ENCODE results near the gene NFYB.

NFYB gene

DNA sequence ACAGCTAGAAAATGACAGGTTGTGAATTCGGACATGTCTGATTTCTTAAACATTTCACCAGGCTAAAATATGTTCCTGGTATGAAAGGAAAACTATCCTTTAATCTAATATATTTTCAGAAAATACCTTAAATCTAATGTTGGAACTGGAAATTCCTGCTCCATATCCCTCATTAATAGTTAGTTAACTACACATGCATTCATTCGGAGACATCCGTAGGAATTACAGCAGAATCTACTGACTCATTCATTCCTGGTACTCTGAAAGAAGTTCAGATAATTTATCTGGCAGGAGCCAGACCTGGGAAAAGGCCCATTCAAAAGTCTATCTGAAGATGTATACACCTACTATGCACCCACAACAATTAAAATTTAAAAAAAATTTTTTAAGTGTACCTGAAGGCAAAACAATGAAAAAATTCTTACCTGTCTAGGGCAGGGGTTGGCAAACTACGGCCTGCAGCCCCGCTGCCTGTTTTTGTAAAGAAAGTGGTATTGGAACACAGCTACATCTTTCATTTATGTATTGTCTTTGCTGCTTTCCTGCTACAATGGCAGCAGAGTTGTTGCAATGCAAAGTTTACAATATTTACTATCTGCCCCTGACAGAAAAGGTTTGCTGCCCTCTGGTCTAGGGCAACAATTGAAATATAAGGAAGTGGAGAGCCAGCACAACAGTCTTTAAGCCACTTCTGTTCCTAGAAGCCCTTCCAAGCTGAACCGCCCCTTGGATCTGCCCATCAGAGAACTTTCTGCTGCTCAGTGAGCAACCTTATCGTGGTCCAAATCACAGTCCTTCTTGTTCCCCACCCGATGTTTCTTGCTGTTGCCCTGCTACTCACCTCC lies 17.9 kb upstream of the NFYB start:
- Histone ChIP-seq H3K36me3 (ENCODE audit: control insufficient read depth in 2 of 2, insufficient read depth in 2 of 2, low read length in 2 of 2) (no peaks in the 10 kb centered on the region), H3K9ac (ENCODE audit: low read length in 2 of 2) (no peak overlapping the region), H3K27ac (ENCODE audit: low read length) (no peak overlapping the region), H3K27me3 (ENCODE audit: control insufficient read depth in 1 of 2, insufficient read depth in 2 of 2, low read length in 2 of 2) (no peaks in the 10 kb centered on the region), H3K9me3 (ENCODE audit: control insufficient read depth in 2 of 2, low read length in 2 of 2) (no peaks in the 10 kb centered on the region), H3K4me1 (ENCODE audit: control insufficient read depth, insufficient read depth, low read length) (no peaks in the 10 kb centered on the region), H3K4me3 (ENCODE audit: low read length in 2 of 2) (no peak overlapping the region)

DNA sequence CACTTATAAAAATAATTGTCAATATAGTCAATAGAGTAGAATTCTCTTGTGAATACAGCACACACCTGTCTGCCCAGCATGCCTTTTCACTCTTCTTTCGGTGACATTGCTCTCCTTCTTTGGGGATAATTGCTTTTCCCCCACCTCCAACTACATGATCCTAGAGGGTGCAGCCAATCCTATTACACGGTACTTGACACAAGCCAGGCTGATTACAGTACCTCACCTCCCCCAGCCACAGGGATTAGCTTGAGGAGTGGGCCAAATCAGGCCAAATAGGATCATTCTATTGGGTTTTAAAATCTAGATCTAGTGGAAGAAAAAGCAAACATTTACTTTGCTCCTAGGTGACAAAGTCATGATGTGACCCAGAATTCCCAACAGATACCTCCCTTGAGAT lies 16.8 kb upstream of the NFYB start:
- no peak overlapping the region for H3K4me3 ChIP-seq (ENCODE audit: low read length in 2 of 2)
- no peak overlapping the region for H3K27ac ChIP-seq (ENCODE audit: low read length)
- no peaks in the 10 kb centered on the region for H3K27me3 ChIP-seq (ENCODE audit: control insufficient read depth in 1 of 2, insufficient read depth in 2 of 2, low read length in 2 of 2)
- H3K4me1 ChIP-seq (ENCODE audit: control insufficient read depth, insufficient read depth, low read length): no peaks in the 10 kb centered on the region
- H3K9me3 ChIP-seq (ENCODE audit: control insufficient read depth in 2 of 2, low read length in 2 of 2): no peaks in the 10 kb centered on the region
- no peak overlapping the region for H3K9ac ChIP-seq (ENCODE audit: low read length in 2 of 2)
- no peaks in the 10 kb centered on the region for H3K36me3 ChIP-seq (ENCODE audit: control insufficient read depth in 2 of 2, insufficient read depth in 2 of 2, low read length in 2 of 2)

DNA sequence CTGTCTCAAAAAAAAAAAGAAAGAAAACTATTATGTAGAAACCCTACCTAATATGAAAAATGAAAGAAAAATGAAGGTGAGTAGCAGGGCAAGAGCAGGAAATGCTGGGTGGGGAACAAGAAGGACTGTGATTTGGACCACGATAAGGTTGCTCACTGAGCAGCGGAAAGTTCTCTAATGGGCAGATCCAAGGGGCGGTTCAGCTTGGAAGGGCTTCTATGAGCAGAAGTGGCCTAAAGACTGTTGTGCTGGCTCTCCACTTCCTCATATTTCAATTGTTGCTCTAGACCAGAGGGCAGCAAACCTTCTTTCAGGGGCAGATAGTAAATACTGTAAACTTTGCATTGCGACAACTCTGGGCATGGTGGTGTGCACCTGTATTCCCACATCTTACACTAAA lies 16.3 kb upstream of the NFYB start:
- Histone ChIP-seq H3K9me3 (ENCODE audit: control insufficient read depth in 2 of 2, low read length in 2 of 2) (no peaks in the 10 kb centered on the region), H3K27me3 (ENCODE audit: control insufficient read depth in 1 of 2, insufficient read depth in 2 of 2, low read length in 2 of 2) (no peaks in the 10 kb centered on the region), H3K9ac (ENCODE audit: low read length in 2 of 2) (no peak overlapping the region), H3K4me1 (ENCODE audit: control insufficient read depth, insufficient read depth, low read length) (no peaks in the 10 kb centered on the region), H3K4me3 (ENCODE audit: low read length in 2 of 2) (no peak overlapping the region), H3K36me3 (ENCODE audit: control insufficient read depth in 2 of 2, insufficient read depth in 2 of 2, low read length in 2 of 2) (no peaks in the 10 kb centered on the region), H3K27ac (ENCODE audit: low read length) (no peak overlapping the region)

DNA sequence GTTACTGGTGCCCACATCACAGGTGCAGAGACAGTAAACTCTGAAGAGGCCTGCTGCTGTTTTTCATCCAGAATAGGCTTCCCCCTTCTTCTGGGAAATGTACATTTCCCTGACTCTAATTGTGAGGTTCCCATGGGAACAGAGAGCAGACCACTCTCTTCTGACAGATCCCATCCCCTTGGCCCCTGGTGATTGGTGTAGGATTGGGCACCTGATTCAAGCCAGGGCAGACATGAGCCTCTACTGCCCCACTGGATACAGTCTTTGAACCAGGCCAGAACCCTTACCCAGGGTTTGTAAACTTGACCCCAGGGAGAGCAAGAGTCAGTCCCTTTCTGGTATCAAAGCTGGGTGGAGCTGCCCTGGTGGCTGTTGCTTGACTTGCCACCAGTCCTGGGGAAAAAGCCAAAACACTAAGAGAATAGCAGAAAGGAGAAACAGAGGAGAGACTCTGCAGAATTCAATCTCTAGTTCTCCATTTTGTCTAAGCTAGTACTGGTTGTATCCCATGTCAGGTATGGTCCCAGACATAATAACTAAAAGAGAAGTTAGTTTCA lies 14.8 kb upstream of the NFYB start:
- Histone ChIP-seq H3K9ac (ENCODE audit: low read length in 2 of 2) (no peak overlapping the region), H3K27me3 (ENCODE audit: control insufficient read depth in 1 of 2, insufficient read depth in 2 of 2, low read length in 2 of 2) (no peaks in the 10 kb centered on the region), H3K4me3 (ENCODE audit: low read length in 2 of 2) (no peak overlapping the region), H3K27ac (ENCODE audit: low read length) (no peak overlapping the region), H3K9me3 (ENCODE audit: control insufficient read depth in 2 of 2, low read length in 2 of 2) (no peaks in the 10 kb centered on the region), H3K4me1 (ENCODE audit: control insufficient read depth, insufficient read depth, low read length) (no peaks in the 10 kb centered on the region), H3K36me3 (ENCODE audit: control insufficient read depth in 2 of 2, insufficient read depth in 2 of 2, low read length in 2 of 2) (no peaks in the 10 kb centered on the region)

DNA sequence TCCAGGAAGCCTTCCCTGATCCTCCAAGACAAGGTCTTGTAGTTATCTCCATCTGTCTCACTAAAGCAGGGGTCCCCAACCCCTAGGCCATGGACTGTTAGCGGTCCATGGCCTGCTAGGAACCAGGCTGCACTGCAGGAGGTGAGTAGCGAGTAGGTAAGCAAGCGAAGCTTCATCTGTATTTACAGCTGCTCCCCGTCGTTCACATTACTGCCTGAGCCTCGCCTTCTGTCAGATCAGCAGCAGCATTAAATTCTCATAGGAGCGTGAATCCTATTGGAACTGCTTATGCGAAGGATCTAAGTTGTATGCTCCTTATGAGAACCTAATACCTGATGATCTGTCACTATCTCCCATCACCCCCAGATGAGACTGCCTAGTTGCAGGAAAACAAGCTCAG lies 12.4 kb upstream of the NFYB start:
- no peaks in the 10 kb centered on the region for H3K4me1 ChIP-seq (ENCODE audit: control insufficient read depth, insufficient read depth, low read length)
- H3K9me3 ChIP-seq (ENCODE audit: control insufficient read depth in 2 of 2, low read length in 2 of 2): no peaks in the 10 kb centered on the region
- no peak overlapping the region for H3K9ac ChIP-seq (ENCODE audit: low read length in 2 of 2)
- no peak overlapping the region for H3K4me3 ChIP-seq (ENCODE audit: low read length in 2 of 2)
- H3K36me3 ChIP-seq (ENCODE audit: control insufficient read depth in 2 of 2, insufficient read depth in 2 of 2, low read length in 2 of 2): no peaks in the 10 kb centered on the region
- peaks cover 0 to 2% of the 10 kb centered on the region in 2 donors for H3K27me3 ChIP-seq (ENCODE audit: control insufficient read depth in 1 of 2, insufficient read depth in 2 of 2, low read length in 2 of 2)
- no peak overlapping the region for H3K27ac ChIP-seq (ENCODE audit: low read length)

DNA sequence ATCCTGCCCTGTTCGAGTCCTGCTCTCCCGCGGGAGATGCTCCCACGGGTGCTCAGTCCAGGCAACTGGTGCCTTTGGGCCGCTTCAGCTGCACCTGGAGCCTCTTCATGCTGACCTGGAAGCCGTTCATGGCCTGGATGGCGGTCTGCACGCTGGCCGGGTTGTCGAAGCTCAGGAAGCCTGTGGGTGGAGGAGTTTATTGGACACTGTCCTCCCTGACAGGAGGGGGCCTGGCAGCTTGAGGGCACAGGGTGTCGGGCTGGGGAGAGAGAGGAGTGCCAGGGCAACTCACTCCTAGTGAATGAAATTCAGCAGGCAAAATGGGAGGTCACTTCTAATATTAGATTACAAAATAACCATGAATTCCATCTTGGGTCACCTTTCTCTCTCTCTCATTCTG lies 9.3 kb upstream of the NFYB start:
- no peak overlapping the region for H3K27ac ChIP-seq (ENCODE audit: low read length)
- H3K4me3 ChIP-seq (ENCODE audit: low read length in 2 of 2): no peak overlapping the region
- H3K36me3 ChIP-seq (ENCODE audit: control insufficient read depth in 2 of 2, insufficient read depth in 2 of 2, low read length in 2 of 2): no peaks in the 10 kb centered on the region
- peaks cover 0 to 2% of the 10 kb centered on the region in 2 donors for H3K27me3 ChIP-seq (ENCODE audit: control insufficient read depth in 1 of 2, insufficient read depth in 2 of 2, low read length in 2 of 2)
- no peaks in the 10 kb centered on the region for H3K4me1 ChIP-seq (ENCODE audit: control insufficient read depth, insufficient read depth, low read length)
- no peak overlapping the region for H3K9ac ChIP-seq (ENCODE audit: low read length in 2 of 2)
- H3K9me3 ChIP-seq (ENCODE audit: control insufficient read depth in 2 of 2, low read length in 2 of 2): no peaks in the 10 kb centered on the region

DNA sequence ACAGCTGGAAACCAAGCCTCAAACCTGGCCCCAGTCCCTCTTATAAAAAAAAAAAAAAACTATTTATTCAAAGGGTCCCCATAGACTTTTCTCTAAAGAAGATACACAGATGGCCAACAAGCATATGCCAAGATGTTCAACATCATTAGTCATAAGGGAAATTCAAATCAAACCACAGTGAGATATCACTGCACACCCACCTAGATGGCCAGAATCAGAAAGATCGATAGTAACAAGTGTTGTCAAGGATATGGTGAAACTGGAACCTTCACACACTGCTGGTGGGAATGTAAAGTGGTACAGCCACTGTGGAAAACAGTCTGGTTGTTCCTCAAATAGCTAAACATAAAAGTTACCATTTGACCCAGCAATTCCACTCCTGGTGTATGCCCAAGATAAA lies 5.9 kb upstream of the NFYB start:
- peaks cover 4% of the 10 kb centered on the region for H3K4me1 ChIP-seq (ENCODE audit: control insufficient read depth, insufficient read depth, low read length)
- H3K27me3 ChIP-seq (ENCODE audit: control insufficient read depth in 1 of 2, insufficient read depth in 2 of 2, low read length in 2 of 2): peaks cover 0 to 2% of the 10 kb centered on the region in 2 donors

DNA sequence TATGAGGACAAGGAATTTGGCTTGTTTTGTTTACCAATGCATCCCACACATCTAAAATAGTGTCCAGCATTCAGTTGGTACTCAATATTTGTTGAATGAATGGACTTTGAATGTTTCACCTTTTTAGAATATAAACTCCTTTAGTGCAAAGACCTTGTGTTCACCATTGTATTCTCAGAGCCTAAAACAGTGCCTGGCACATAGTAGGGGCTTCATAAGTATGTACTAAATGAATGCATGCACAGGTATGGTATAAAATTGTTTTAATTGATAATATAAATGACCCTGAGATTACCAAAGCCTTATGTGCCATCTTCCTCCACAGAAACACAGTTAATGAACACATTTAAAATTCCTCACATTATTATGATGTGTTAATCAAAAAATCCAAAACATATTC lies 5.0 kb upstream of the NFYB start:
- Histone ChIP-seq H3K27me3 (ENCODE audit: control insufficient read depth in 1 of 2, insufficient read depth in 2 of 2, low read length in 2 of 2) (peaks cover 0 to 2% of the 10 kb centered on the region in 2 donors), H3K27ac (ENCODE audit: low read length) (no peak overlapping the region), H3K4me3 (ENCODE audit: low read length in 2 of 2) (no peak overlapping the region), H3K36me3 (ENCODE audit: control insufficient read depth in 2 of 2, insufficient read depth in 2 of 2, low read length in 2 of 2) (no peaks in the 10 kb centered on the region), H3K9me3 (ENCODE audit: control insufficient read depth in 2 of 2, low read length in 2 of 2) (no peaks in the 10 kb centered on the region), H3K9ac (ENCODE audit: low read length in 2 of 2) (no peak overlapping the region), H3K4me1 (ENCODE audit: control insufficient read depth, insufficient read depth, low read length) (peaks cover 11% of the 10 kb centered on the region)

More for the DNA sequence above, 5.9 kb upstream of the NFYB start:
- Histone ChIP-seq H3K9ac (ENCODE audit: low read length in 2 of 2) (no peak overlapping the region), H3K9me3 (ENCODE audit: control insufficient read depth in 2 of 2, low read length in 2 of 2) (no peaks in the 10 kb centered on the region), H3K27ac (ENCODE audit: low read length) (no peak overlapping the region), H3K36me3 (ENCODE audit: control insufficient read depth in 2 of 2, insufficient read depth in 2 of 2, low read length in 2 of 2) (no peaks in the 10 kb centered on the region), H3K4me3 (ENCODE audit: low read length in 2 of 2) (no peak overlapping the region)

DNA sequence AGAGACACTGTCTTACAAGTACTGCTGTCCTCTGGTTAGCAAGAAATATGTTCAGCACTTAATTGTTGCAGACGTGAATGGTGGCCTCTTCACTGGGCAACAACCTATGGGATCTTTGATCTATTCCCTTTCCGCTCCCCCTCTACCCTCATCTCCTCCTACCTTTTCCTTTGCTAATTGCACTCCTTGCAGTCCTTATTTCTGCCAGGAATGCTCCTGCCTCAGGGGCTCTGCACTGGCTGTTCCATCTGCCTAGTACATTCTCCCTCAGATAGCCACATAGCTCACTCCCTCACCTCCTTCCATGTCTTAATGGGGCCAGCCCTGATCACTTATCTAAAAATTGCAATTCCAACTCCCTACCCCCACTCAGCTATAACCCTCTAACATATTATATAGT lies 4.5 kb upstream of the NFYB start:
- H3K27me3 ChIP-seq (ENCODE audit: control insufficient read depth in 1 of 2, insufficient read depth in 2 of 2, low read length in 2 of 2): peaks cover 0 to 2% of the 10 kb centered on the region in 2 donors
- peaks cover 11% of the 10 kb centered on the region for H3K4me1 ChIP-seq (ENCODE audit: control insufficient read depth, insufficient read depth, low read length)
- no peak overlapping the region for H3K4me3 ChIP-seq (ENCODE audit: low read length in 2 of 2)
- H3K27ac ChIP-seq (ENCODE audit: low read length): no peak overlapping the region
- no peaks in the 10 kb centered on the region for H3K36me3 ChIP-seq (ENCODE audit: control insufficient read depth in 2 of 2, insufficient read depth in 2 of 2, low read length in 2 of 2)
- no peaks in the 10 kb centered on the region for H3K9me3 ChIP-seq (ENCODE audit: control insufficient read depth in 2 of 2, low read length in 2 of 2)
- H3K9ac ChIP-seq (ENCODE audit: low read length in 2 of 2): no peak overlapping the region

DNA sequence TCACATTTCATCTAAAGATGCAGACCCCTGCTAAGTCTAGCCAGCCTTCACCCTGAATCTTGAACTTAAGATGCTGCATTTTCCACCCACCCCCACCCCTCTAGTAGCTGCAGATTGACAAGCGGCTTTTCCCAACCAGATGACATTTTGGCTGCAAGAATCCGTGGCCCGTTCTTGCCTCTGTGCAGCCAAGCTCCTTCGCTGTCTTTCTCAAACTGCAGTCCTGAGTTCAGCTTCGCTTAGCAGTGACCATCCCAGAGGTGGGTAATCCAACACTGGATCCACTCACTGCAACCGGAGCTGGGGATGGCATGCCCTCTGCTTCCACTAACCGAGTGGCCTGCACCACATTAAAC lies 765 bp upstream of the NFYB start:
- Histone ChIP-seq H3K27ac (ENCODE audit: low read length) (peak overlapping the region; percentile 76), H3K27me3 (ENCODE audit: control insufficient read depth in 1 of 2, insufficient read depth in 2 of 2, low read length in 2 of 2) (no peaks in the 10 kb centered on the region), H3K4me1 (ENCODE audit: control insufficient read depth, insufficient read depth, low read length) (peaks cover 15% of the 10 kb centered on the region), H3K9ac (ENCODE audit: low read length in 2 of 2) (peak overlapping the region; percentile 74 to 84), H3K9me3 (ENCODE audit: control insufficient read depth in 2 of 2, low read length in 2 of 2) (no peaks in the 10 kb centered on the region), H3K4me3 (ENCODE audit: low read length in 2 of 2) (peak overlapping the region; percentile 63 to 67), H3K36me3 (ENCODE audit: control insufficient read depth in 2 of 2, insufficient read depth in 2 of 2, low read length in 2 of 2) (no peaks in the 10 kb centered on the region)
